Islet of Langerhans (tissue), 1 donor: ENCODE measurements around the gene HOXC12.

Experiments
- FAIRE-seq: peaks from one replicate; lab custom pipeline; 2011; peaks lifted over from hg19 to GRCh38; lab: Jason Lieb, UNC

Gene HOXC12

GRCh38 chr12:53972152-53972702, 17.5 kb downstream of the HOXC12 start:
- no peak for FAIRE-seq

- no peak for FAIRE-seq
Measured at GRCh38 chr12:53972722-53973235, 18.1 kb downstream of the HOXC12 start, which contains the start of gene HOXC11. Gene HOXC11 (plus strand): TSS chr12:53973126. CDS start chr12:53973242, 116 bp downstream.

- FAIRE-seq = no peak
Measured at GRCh38 chr12:53973236-53974042, 18.7 kb downstream of the HOXC12 start.

GRCh38 chr12:53974084-53975063, 19.7 kb downstream of the HOXC12 start, which contains the start of gene HOTAIR:
Gene HOTAIR (minus strand): TSS chr12:53974954.
- no peak for FAIRE-seq

GRCh38 chr12:53975064-53975471, 20.4 kb downstream of the HOXC12 start:
- no peak for FAIRE-seq

- FAIRE-seq = no peak
Measured at GRCh38 chr12:53975479-53976152, 20.9 kb downstream of the HOXC12 start.

- FAIRE-seq = no peak
Measured at GRCh38 chr12:53976172-53976822, 21.6 kb downstream of the HOXC12 start.

GRCh38 chr12:53976823-53977595, 22.3 kb downstream of the HOXC12 start:
- no peak for FAIRE-seq

- no peak for FAIRE-seq
Measured at GRCh38 chr12:53977596-53978445, 23.1 kb downstream of the HOXC12 start.

- FAIRE-seq = no peak
Measured at GRCh38 chr12:53978477-53979356, 24.0 kb downstream of the HOXC12 start.

GRCh38 chr12:53980104-53980801, 25.6 kb downstream of the HOXC12 start:
- FAIRE-seq = no peak

- FAIRE-seq = no peak
Measured at GRCh38 chr12:53980802-53981496, 26.2 kb downstream of the HOXC12 start.

- FAIRE-seq = no peak
Measured at GRCh38 chr12:53981634-53982565, 27.2 kb downstream of the HOXC12 start.

GRCh38 chr12:53982648-53983567, 28.2 kb downstream of the HOXC12 start:
- no peak for FAIRE-seq

- FAIRE-seq = no peak
Measured at GRCh38 chr12:53983568-53983949, 28.9 kb downstream of the HOXC12 start.
